DMS53 (cell line): ENCODE results near the gene PDE11A.
A peak's percentile ranks its signal among the peaks of the same experiment; 100 is the strongest.
"Not testable (repeated sequence)": the region's sequence is repeated elsewhere in the genome, so short reads cannot be mapped to it uniquely, and the experiment has no call there.

Source experiments
- DNase-seq: peaks from one replicate; lab custom pipeline; 2025; lab: John Stamatoyannopoulos, UW

PDE11A gene

DNA sequence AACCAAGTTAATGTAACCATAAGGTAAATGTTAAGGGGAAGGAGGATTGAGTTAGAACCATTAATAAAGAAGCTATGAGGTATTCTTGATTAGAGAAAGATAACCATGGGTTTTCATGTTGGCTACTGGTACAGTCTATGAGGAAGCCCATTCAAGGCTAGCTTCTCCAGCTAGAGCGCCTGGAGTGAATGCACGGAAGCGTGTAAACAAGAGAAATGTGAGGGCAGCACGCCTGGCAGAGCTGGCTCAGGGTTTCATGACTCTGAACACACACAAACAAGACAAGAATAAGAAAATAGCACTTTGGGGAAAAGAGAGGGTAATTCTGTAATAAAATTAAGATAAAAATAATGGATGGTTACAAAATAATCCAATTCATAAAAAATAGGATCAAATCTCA lies 255.3 kb downstream of the PDE11A start:
- DNase-seq: no peak

DNA sequence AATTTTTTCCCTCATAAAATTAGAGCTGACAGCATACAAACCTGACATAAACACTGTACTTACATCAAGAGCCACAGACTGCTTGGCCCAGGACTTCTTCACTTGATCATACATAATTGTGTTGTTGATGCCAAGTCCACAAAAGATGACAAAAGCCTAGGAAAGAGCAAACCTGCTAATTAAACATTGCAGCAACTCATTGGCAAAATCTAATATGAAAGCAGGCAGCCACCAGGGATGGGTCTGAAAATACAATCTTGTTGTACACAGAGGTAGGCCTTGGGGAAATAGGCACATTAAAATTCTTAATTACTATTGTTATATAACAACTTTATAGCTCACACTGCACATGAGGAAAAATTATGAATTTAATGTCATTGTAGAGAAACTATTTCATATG lies 255.8 kb downstream of the PDE11A start:
- no peak for DNase-seq

GRCh38 chr2:177812713-177813396 lies 259.7 kb downstream of the PDE11A start:
- peak; percentile 37 for DNase-seq

GRCh38 chr2:177810906-177811305 lies 261.7 kb downstream of the PDE11A start:
- DNase-seq: no peak

GRCh38 chr2:177808984-177809809 lies 263.4 kb downstream of the PDE11A start:
- DNase-seq: no peak

- no peak for DNase-seq
Measured at GRCh38 chr2:177806025-177806424, 266.6 kb downstream of the PDE11A start.

GRCh38 chr2:177799531-177799930 lies 273.0 kb downstream of the PDE11A start:
- peak; percentile 59 for DNase-seq

- DNase-seq: no peak
Measured at GRCh38 chr2:177797808-177798207, 274.8 kb downstream of the PDE11A start.

DNA sequence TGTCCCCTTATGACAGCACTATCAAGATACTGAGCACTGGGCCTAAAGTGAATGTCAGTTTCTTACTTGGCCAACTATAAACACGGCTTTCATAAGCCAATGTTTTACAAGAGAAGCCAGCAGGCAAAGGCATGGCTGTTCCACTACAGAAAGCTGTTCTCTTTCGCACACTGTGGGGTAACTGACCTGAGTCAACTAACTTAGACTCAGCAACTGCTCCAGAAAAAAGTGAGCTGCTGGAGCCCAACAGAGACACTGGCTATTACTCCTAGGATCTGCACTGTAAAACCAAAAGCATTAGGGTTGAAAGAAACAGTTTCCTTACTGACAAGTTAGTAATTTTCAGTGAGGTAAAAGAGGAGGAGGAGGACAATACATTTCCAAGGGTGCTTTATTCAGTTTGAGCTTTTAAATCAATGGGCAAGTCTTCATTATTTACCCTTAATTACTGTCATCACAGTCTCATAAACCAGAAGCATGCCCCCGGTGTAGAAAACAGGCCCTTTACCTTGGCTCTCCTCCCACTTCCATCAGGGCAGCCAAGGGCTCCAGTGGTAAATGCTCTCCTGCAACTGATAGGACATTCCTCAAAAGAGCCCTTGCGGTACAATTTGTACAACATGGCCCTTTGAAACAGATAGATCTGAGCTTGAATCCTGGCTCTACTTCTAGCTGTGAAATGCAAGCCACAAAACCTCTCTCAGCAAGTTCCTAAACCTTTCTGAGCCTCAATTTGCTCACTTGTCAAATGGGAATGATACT lies 275.7 kb downstream of the PDE11A start:
- no peak for DNase-seq

- no peak for DNase-seq
Measured at GRCh38 chr2:177796011-177796410, 276.6 kb downstream of the PDE11A start.

DNA sequence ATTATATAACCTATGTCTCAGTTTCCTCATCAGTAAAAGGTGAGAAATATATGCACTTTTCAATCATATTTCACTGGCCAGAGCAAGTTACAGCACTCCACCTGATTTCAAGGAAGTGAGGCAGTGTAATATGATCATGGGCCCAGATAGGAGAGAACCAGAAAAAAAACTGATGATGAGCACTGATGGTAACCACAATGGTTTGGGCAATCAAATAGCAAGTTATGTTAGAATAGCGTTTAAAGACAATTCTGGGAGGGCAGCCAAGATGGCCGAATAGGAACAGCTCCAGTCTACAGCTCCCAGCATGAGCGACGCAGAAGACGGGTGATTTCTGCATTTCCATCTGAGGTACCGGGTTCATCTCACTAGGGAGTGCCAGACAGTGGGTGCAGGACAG lies 287.4 kb downstream of the PDE11A start:
- not testable (repeated sequence) for DNase-seq

DNA sequence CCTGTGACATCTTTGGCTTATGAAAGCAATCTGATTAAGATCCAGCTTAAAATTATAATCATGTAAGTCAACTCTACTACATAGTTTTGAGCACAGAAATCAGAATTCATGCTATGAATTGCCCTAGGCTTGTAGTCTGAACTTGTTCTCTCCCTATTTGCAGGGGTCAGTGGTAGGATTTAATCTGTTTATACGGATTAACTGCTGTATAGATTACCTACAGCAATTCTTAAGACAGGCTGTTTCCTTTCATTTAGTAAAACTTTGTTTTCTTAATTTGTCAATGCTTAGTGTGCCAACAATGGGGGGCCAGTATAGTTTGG lies 287.9 kb downstream of the PDE11A start:
- no peak for DNase-seq

GRCh38 chr2:177783835-177784744 lies 288.5 kb downstream of the PDE11A start:
- DNase-seq: no peak

- no peak for DNase-seq
Measured at GRCh38 chr2:177783091-177783490, 289.5 kb downstream of the PDE11A start.

- DNase-seq: no peak
Measured at GRCh38 chr2:177782613-177783012, 290.0 kb downstream of the PDE11A start.

DNA sequence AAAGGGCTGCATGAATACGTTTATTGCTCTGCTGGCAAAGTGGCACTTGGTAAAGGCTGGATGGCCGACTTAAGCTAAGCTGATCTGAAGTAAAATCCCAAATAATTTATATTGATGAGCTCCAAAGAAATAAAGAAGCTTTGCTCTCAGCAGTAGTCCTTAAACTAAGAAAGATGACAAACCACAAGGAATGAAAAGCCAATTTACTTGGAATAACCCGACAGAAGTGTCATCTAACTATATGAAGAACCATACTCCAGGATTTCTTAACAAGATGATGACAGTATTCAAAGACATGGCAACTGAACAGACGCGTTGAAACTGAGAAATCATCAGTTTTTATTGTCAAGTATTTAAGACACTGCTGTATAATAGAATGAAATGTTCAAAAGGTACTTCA lies 294.1 kb downstream of the PDE11A start:
- DNase-seq: no peak

GRCh38 chr2:177772529-177772928 lies 300.0 kb downstream of the PDE11A start:
- peak; percentile 74 for DNase-seq

DNA sequence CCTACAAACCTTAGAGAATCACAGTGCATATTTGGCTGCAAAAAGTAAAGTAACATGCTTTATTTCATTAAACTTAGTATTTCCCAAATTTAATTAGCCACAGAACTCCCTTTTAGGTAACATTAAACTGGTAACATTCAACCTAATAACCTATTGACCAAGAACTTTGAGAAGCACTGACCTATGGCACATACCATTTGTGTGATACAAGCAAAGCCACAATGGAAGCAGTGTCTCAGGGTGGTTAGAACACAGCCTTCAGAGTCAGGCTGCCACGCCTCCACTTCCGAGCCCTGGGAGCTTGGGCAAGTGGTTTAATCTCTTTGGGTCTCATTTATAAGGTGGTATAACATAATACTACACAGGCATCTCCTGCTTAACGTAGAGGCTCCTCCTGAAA lies 301.4 kb downstream of the PDE11A start:
- DNase-seq: no peak

GRCh38 chr2:177767768-177768167 lies 304.8 kb downstream of the PDE11A start:
- DNase-seq: no peak

GRCh38 chr2:177765698-177766097 lies 306.9 kb downstream of the PDE11A start:
- no peak for DNase-seq

DNA sequence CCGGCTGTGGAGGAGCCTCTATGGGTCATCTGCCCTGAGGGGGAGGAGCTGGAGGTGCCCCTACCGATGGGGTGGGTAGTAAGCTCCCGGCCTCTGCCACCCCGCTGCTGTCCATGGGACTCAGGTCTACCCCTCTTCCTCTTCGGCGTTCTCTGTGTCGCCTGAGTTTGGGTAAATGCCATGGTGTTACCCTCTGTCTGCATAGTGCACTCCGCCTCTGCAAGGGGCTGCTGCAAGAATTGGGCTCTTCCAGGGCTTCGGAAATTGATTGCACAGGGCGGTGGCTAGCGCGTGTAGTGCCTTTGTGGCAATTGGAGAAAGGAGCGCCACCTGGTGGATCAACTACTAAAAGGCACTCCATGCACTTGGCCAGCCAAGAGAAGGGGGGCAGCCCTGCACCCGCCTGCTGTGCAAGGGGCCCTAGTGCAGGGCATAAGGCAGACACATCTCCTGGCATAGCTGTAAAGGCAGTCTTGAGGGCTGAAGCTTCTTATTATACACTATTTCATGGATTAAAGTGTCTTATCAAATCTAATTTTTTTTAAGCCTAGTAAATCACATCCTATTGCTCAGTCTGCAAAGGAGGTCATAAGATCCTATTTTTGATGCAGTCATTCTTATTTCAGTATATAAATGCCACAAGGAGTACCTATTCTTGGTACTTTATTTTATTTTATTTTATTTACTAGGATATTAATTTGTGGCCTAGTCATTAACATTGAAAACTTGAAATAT lies 308.9 kb downstream of the PDE11A start:
- peak; percentile 93 for DNase-seq
